ENCODE data around the gene ZBBX.

GRCh38 chr3:167323572-167323971 lies 56.5 kb downstream of the ZBBX start:
- TF ChIP-seq CTCF (conservative IDR thresholded peaks at IDR 0.05; ENCODE audit: low read depth, low read length): no peak
- TF ChIP-seq POLR2A (IDR thresholded peaks at IDR 0.05; ENCODE audit: low read depth, low read length): no peak
- TF ChIP-seq USF2 (IDR thresholded peaks at IDR 0.05; ENCODE audit: low read depth, low read length): no peak
- no peak for TF ChIP-seq CHD1 (IDR thresholded peaks at IDR 0.05; ENCODE audit: low read depth, low read length)
- TF ChIP-seq RFX5 (IDR thresholded peaks at IDR 0.05; ENCODE audit: low read depth, low read length): no peak
- TF ChIP-seq SMC3 (IDR thresholded peaks at IDR 0.05; ENCODE audit: low read depth, low read length): no peak
- TF ChIP-seq NFE2L2 (IDR thresholded peaks at IDR 0.05; ENCODE audit: low read depth, low read length): no peak
- no peak for TF ChIP-seq ELK1 (IDR thresholded peaks at IDR 0.05; ENCODE audit: borderline replicate concordance, low read depth, low read length)
- TF ChIP-seq BHLHE40 (IDR thresholded peaks at IDR 0.05; ENCODE audit: low read depth, low read length): no peak
- TF ChIP-seq RCOR1 (IDR thresholded peaks at IDR 0.05; ENCODE audit: insufficient replicate concordance, low read length): no peak
- no peak for TF ChIP-seq FOS (IDR thresholded peaks at IDR 0.05; ENCODE audit: low read depth, low read length)
- TF ChIP-seq CEBPB (IDR thresholded peaks at IDR 0.05; ENCODE audit: low read depth, low read length): no peak
